Islet of Langerhans (tissue), 1 donor: ENCODE measurements around the gene PRKAR1B.

Experiments used
- FAIRE-seq: peaks from one replicate; lab custom pipeline; 2011; peaks lifted over from hg19 to GRCh38; lab: Jason Lieb, UNC

PRKAR1B gene

DNA sequence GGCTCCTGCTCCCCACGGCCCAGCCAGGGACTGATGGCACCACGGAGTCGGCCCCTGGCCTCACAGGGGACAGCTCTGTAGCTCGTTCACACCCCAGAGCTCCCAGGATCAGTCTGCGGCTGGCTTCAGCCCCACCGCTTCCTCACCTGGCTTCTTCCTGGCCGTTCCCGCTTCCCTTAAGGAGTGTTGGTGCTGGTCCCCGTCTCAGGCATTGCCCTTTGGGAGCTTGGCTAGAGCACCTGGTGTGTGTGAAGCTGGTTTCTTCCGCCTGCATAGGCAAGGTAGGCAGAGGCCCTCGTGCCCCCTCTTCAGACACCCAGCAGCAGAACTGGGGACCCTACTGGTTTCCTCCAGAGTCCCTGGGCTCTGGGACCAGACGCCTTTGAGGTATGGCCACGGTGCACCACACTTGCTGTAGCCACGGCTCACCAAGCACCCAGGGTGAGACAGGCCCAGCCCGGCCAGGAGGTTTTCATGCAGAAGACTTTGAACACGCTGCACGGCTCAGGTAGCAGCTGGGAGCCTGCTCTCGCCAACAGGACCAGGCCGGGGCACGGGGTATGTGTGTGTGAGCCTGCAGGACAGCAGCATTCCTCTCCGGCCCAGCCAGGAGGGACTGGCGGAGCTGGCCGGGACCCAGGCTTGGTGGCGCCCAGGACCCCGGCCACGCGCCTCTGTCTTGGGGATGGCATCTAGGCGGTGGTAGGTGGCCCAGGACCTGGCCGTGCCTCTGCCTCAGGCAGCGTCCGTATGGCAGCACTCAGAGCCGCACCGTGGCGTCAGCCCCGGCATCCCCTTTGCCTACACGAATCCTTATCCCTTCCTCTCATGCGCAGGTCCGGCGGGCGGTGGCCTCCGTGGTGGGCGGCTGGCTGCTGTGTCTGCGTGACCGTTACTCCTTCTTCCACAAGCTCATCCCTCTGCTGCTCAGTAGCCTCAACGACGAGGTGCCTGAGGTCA, 13.2 kb upstream of the PRKAR1B start:
- no peak for FAIRE-seq

DNA sequence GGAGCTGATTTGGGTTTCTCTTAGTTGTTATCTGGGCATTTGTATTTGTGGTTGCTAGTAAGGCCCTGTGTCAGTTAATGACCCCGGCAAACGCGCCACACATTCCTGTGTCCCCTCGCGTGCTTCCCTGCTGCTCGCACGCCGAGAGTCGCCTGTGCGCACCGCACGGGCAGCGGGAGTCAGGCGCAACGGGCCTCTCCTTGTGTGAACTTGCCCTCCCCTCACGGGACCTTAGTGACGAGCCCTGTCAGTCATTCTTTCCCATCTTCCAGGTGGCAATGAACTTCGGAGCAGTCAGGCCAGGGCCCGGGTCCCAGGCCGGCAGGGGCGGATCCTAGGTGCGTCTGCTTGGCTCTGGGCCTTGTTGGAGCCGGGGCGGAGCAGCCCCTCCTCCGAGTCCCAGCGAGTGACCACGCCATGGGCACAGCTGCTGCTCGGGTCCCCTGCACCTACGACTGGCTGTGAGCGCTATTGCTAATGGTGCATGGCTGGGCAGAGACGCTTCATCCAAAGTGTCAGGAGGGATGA, 12.4 kb upstream of the PRKAR1B start:
- no peak for FAIRE-seq

DNA sequence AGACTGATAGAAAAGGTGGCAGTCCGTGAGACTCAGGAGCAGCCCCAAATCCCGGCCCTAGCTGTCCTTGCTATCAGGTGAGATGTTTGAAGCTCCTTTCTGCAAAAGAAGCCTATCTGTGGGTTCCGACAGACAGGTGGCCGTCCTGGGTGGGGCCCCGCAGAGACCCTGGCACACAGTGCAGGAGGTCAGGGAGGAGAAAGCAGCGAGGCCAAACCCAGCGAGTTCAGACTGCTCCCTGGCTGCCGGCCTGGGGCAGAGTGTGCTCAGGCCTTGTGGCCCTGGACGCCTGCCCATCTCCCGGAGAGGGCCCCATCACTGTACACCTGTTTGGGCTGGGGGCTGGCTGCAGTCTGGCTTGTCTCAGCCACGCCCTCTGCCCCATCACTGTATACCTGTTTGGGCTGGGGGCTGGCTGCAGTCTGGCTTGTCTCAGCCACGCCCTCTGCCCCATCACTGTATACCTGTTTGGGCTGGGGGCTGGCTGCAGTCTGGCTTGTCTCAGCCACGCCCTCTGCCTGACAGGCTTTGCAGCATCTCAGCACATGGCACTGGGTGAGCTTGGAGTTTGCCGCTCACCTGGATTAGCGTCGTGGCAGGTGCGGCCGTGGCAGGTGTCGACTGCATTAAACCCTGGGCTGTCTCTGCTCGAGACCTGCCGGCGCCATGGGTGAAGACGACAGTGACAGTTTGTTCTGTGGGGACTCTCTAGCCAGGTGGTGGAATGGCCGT, 11.8 kb upstream of the PRKAR1B start:
- FAIRE-seq = no peak

DNA sequence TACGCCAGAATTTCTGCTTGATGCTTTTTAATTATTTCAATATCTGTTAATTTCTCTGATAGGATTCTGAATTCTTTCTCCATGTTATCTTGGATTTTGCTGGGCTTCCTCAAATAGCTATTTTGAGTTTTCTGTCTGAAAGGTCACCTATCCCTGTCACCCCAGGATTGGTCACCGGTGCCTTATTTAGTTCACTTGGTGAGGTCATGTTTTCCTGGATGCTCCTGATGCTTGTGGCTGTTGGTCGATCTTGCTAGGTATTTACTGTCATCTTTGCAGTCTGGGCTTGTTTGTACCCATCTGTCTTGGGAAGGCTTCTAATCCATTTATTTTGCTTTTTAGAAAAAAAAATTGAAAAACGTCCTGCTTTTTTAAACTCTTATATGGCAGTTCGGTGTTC, 11.2 kb upstream of the PRKAR1B start:
- no peak for FAIRE-seq

DNA sequence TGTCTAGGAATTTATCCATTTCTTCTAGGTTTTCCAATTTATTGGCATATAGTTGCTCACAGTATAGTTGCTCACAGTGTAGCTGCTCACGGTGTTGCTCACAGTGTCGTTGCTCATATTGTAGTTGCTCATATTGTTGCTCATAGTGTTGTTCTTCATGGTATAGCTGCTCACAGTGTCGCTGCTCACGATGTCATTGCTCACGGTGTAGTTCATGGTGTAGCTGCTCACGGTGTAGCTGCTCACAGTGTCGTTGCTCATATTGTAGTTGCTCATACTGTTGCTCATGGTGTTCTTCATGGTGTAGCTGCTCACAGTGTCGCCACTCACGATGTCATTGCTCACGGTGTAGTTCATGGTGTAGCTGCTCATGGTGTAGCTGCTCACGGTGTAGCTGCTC, 7.7 kb upstream of the PRKAR1B start:
- FAIRE-seq = no peak

DNA sequence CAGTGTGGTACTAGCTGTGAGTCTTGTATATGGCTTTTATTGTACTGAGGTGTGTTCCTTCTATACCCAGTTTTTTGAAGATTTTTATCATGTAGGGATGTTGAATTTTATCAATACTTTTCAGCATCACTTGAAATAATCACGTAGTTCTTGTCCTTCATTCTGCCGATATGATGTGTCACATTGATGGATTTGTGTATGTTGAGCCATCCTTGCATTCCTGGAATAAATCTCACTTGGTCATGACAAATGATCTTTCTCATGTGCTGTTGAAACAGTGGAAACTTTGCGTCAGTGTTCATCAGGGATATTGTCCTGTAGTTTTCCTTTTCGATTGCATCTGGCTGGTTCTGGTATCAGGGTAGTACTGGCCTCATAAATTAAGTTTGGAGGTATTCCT, 7.1 kb upstream of the PRKAR1B start:
- no peak for FAIRE-seq

DNA sequence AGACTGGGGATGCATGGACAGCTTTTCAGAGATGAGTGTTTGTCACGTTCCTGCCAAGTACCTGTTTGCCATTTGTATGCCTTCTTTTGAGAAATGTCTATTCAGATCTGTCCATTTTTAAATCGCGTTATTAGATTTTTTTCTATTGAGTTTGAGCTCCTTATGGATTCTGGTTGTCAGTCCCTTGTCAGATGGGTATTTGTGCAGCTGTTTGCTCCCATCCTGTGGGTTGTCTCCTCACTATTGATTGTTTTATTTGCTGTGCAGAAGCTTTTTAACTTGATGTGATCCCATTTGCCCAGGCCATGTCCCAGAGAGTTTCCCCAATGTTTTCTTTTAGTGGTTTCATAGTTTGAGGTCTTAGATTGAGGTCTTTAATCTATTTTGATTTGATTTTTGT, 5.5 kb upstream of the PRKAR1B start:
- peak; percentile 41 for FAIRE-seq

DNA sequence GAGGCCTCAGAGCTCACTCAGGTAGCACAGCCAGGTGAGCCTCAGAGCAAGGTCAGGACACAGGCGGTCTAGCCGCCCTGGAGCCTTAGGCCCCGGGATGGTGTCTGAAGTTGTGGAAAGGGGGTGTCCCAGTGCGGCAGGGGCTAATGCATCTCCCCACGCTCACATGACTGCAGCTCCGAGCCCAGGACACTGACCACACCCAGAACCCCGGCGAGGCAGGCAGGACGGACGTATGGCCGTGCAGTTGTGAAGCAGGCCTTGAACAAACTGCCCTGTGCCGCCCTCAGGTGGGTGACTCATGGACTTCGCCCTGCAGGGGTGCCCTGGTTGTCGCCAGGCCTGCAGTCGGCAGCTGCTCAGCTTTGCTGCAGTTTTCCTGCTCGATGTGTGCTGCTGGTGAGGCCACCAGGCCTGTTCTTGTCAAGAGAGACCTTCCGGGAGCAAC, 5.0 kb upstream of the PRKAR1B start:
- peak; percentile 21 for FAIRE-seq

DNA sequence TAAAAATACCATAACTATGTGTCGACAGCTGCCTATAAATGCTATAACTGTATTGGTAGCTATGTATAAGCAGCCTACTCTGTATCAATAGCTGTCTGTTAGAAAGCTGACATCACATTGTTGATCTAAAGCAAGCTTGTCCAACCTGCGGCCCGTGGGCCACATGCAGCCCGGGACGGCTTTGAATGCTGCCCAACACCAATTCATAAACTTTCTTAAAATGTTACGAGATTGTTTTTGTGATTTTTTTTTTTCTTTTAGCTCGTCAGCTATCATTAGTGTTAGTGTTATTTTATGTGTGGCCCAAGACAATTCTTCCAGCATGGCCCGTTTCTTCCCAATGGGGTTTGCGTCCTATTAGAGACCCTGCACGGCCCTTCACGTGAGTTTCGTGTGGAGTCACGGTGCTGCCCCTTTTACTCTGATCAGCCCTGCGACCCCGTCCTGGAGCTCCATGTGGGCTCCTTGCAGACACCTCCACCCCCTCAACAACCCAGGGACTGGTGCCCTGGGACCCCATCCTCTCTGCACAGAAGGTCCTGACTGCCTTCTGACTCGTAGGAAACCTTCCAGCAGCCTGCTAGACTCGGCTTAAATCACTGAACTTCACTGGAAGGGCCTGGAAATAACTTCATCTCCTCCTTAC, 4.5 kb upstream of the PRKAR1B start:
- FAIRE-seq = no peak

DNA sequence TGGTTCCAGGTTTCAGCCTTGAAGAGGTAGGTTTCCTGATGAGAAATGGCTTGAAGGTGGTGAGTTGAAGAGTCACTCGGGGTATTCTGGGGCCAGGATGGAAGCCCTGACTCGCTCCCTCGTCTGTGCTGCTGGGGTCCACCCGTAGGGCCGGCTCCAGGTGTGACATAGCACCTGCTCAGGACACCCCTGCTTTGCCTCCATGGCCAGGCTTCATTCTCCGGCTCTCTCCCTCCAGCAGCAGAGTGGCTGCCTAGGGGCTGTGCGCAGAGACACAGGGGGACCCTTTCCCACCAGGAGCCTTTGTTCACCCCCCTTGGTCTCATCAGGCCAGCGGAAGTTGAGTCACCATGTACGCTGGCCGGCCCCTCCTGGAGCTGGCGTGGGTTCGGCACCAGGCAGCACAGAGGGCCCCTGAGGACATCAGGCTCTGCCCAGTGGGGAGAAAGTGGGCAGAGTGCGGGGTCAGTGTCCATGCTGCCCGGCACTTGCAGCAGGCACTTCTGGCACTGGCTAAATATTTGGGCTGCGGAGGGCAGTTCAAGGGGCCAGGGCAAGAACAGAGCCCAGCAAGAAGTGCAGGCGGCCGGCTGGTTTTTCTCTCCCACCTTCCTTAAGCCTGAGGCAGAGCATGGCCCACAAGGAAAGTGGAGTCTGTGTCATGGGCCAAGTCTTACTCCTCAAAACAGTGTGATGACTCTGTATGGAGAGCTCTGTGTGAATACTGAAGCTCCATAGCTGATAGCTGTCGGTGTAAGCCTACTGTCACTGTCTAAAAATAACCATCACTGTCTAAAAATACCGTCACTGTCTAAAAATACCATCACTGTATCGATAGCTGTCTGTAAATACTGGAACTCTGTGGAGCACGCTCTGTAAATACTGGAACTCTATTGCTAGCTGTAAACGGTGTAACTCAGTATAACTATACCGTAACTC, 3.7 kb upstream of the PRKAR1B start:
- no peak for FAIRE-seq

DNA sequence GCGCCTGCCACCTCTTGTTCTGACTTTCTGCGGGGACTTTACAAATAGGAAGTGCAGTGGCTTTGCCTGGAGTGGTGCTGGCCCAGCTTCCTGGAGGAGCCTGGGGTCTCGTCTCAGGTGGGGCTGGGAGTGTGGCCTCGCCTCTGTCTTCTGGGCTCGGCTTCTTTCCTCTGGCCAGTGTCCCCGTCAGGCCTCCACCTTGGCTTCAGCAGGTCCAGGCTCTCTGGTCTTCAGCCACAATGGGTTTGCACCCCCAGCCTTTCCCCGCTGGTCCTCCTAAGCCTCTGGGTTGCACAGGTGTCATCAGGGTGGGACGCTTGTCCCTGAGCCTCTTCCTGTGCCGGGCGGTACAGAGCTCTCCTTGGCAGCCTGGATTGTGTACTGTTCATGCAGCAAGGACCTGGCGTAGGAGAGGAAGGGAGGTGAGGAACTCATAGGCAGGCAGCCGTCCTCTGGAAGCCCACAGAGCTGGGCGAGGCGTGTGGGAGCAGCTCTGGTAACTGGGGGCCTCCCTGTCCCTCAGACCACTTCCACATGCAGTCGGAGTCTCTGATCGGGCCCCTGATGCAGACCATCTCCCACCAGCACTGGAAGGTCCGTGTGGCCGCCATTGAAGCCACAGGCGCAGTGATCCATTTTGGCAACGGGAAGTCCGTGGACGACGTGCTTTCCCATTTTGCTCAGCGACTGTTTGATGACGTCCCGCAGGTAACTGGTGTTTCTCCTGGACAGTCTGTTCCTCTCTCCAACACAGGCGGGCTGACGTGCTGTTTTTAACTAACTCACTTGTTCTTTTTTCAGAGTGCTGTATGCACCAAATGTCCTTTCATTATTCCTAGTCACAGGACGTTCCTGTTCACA, 2.3 kb upstream of the PRKAR1B start:
- no peak for FAIRE-seq

DNA sequence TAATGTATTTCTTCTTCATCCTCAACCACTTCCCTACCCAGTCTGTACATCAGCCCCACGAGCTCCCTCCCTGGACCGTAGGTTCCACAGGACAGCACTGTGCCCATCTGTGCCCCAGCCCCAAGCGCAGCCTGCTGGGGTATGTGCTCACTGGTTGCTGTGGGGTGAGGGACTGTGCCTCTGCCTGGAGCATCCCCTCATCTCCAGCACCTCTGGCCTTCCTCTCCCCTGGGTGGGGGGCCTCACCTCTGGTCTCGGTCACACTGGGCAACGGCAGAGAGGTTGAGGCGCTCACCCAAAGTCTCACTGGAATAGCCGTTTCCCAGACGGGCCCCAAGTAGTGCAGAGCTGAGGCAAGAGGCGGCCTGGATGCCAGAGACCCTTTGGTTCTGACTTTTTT, 1.5 kb upstream of the PRKAR1B start:
- FAIRE-seq = no peak

DNA sequence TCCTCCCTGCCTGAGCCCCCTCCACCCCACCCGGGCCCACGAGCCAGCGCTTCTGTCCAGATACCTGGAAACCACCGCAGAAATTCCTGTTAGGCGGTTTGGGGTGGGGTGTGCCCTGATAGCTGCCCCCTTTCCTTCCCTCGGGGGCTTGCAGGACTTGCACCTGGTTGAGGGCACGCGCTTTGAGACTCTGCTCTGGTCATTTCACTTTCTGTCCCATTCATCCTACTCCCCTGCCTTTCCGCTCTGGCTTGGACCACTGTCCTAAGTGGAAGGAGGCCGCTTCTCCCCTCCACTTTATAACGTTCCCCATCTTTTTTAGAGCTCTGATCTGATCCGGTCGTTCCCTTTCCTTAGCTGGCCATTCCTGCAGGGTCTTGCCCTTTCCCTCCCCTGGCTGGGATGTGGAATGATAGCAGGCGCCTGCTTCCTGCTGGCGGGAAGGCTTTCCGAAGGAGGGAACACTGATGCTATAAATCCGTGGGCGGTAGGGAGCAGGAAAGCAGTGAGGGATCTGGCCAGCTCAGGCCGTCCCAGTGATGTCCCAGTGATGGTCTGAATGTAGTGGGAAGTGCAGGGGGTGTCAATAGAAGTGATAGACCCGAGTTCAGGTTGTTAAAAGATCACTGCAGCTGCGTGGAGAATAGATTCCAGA, 852 bp upstream of the PRKAR1B start:
- FAIRE-seq = no peak

DNA sequence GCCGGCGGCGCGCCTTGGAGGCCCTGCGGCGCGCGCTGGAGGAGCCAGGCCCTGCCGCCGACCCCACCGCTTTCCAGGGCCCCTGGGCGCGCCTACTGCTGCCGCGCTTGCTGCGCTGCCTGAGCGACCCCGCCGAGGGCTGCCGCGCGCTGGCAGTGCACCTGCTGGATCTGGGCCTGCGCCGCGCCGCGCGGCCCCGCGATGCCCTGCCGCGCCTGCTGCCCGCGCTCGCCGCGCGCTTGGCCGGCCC, 302 bp downstream of the PRKAR1B start:
- FAIRE-seq = no peak

DNA sequence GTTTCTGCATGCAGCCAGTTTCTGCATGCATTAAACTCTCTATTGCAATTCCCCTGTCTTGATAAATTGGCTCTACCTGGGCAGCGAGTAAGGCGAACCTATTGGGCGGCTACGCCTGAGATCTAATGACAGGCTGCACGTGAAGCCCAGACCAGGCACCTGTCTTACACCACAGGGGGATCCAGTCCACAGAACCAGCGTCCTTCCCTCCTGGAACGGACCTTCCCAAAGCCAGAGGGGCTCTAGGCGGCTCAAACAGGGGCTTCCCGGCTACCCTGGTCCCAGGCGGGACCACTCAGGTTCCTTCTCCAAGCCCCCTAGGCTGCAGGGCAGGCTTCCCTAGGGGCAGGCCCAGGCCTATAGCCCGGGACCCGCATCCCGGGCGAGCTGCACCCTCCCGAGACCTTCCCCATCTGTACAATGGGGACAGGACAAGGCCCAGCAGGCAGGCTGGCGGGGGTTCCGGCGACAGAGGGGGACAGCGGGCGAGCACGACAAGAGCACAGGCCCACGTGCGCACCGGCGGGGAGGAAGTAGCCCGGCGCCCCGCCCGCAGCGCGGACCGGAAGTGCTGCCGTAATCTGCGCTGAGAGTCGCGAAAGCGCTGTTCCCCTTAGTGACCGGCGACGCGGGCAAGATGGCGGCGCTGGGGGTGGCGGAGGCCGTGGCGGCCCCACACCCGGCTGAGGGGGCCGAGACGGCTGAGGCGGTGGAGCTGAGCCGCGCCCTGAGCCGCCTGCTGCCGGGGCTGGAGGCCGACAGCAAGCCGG, 812 bp downstream of the PRKAR1B start, which contains the start of gene DNAAF5:
TSS of gene DNAAF5 (plus strand) at position 616 of the 770 bp plus-strand sequence. CDS start at position 638, 22 bp downstream.
- no peak for FAIRE-seq

DNA sequence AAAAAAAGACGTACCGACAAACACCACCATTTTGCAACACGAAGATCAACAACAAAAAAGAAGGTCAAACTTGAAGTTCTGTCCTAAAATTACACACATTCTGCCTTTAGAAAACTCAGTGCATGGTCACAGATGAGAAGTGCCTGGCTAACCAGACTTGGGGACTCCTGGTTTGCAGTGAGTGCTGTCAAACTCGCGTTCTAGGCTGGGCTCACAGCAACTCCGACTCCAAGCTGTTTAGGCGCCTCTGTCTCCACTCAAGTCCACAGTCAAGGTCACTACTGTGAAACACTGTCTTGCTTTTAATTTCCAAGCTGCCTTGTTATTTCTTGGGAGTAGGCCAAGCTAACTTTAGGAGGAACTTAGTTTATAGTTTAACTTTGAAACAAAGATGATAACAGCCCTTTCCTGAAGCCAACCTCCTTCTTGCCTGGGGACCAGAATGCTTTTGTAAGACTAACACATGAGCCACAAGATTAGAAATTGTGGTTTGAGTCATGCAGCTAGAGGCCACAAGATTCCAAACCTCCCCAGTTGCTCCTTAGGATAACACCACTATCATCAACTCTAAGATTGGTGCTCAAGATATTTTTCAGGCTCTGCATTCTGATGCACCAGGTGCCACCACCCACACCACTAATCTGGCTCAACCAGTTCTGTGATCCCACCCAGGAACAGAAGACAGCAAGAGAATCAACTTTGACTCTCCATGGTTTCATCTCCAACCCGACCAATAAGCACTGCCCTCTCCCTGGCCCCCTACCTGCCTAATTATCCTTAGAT, 1.7 kb downstream of the PRKAR1B start:
- FAIRE-seq = no peak

DNA sequence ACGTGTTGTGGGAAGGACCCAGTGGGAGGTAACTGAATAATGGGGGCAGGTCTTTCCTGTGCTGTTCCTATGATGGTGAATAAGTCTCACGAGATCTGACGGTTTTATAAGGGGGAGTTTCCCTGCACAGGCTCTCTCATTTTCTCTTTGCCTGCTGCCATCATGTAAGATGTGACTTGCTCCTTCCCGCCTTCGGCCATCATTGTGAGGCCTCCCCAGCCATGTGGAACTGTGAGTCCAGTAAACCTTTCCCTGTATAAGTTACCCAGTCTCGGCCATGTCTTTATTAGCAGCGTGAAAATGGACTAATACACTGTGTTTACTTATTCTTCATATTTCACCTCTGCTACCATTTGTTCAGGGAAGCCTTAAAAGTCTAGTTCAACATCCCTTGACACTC, 2.8 kb downstream of the PRKAR1B start:
- FAIRE-seq = no peak

DNA sequence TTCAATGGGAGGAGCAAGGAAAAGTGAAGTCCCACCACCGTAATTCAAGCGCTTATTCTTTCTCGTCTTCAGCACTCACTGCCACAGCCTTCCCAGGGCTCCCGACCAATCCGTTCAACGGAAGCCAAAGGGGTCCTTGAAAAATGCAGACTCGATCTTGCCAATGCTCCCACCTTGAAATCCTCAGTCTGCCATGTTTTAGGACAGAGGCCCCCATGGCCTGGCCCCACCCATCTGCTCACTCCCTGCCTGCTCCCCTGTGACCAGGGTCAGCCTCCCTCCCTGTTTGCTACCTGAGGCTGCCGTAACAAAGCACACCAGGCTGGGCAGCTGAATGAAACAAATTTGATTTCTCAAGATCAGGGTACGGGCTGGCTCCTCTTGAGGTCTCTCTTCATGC, 3.5 kb downstream of the PRKAR1B start:
- no peak for FAIRE-seq
